GM18873 (cell line): ENCODE data around the gene RBPJ.

Experiments
- ATAC-seq: cut with Tn5 transposase; IDR thresholded peaks from one replicate; pipeline ENCODE4 v1.9.1; 2021; ENCODE audit warnings: mild to moderate bottlenecking, moderate library complexity, moderate number of reproducible peaks; ENCODE audit not compliant: unreplicated experiment, low FRiP score

RBPJ gene

GRCh38 chr4:26320538-26321372, at the start of gene RBPJ:
TSS of gene RBPJ (plus strand) at chr4:26321014. CDS start at chr4:26321029, 15 bp downstream.
- peak; percentile 12 for ATAC-seq

- ATAC-seq: no peak
Observed at GRCh38 chr4:26271703-26272102, 49.1 kb upstream of the RBPJ start.

GRCh38 chr4:26272654-26273615, 47.9 kb upstream of the RBPJ start:
- ATAC-seq: no peak

GRCh38 chr4:26273616-26273980, 47.2 kb upstream of the RBPJ start:
- no peak for ATAC-seq

- no peak for ATAC-seq
Observed at GRCh38 chr4:26275281-26275680, 45.5 kb upstream of the RBPJ start.

GRCh38 chr4:26279446-26279845, 41.4 kb upstream of the RBPJ start:
- ATAC-seq: no peak

GRCh38 chr4:26281881-26282280, 38.9 kb upstream of the RBPJ start:
- ATAC-seq: no peak

GRCh38 chr4:26284536-26284935, 36.3 kb upstream of the RBPJ start:
- no peak for ATAC-seq

GRCh38 chr4:26285272-26285671, 35.5 kb upstream of the RBPJ start:
- ATAC-seq: no peak

GRCh38 chr4:26287756-26288155, 33.1 kb upstream of the RBPJ start:
- no peak for ATAC-seq

- ATAC-seq: peak; percentile 78
Observed at GRCh38 chr4:26288355-26288909, 32.4 kb upstream of the RBPJ start.

GRCh38 chr4:26289401-26289800, 31.4 kb upstream of the RBPJ start:
- ATAC-seq: no peak

GRCh38 chr4:26290321-26290720, 30.5 kb upstream of the RBPJ start:
- ATAC-seq: no peak

GRCh38 chr4:26294904-26295303, 25.9 kb upstream of the RBPJ start:
- ATAC-seq: no peak

- no peak for ATAC-seq
Observed at GRCh38 chr4:26296021-26296420, 24.8 kb upstream of the RBPJ start.

- ATAC-seq: no peak
Observed at GRCh38 chr4:26296514-26296913, 24.3 kb upstream of the RBPJ start.

GRCh38 chr4:26297219-26297618, 23.6 kb upstream of the RBPJ start:
- no peak for ATAC-seq

GRCh38 chr4:26298198-26298947, 22.4 kb upstream of the RBPJ start:
- no peak for ATAC-seq

GRCh38 chr4:26299254-26299882, 21.4 kb upstream of the RBPJ start:
- ATAC-seq: peak; percentile 68
